GF-D8 (cell line): ENCODE measurements around the gene DPM3.
"Not testable (repeated sequence)": the region's sequence is repeated elsewhere in the genome, so short reads cannot be mapped to it uniquely, and the experiment has no call there.

Experiments used
- DNase-seq: peaks from one replicate; lab custom pipeline; 2025; lab: John Stamatoyannopoulos, UW

Gene DPM3

GRCh38 chr1:155175281-155175926 lies 35.1 kb upstream of the DPM3 start:
- no peak for DNase-seq

- DNase-seq = no peak
These were observed 34.3 kb upstream of the DPM3 start for GRCh38 chr1:155174324-155175280.

GRCh38 chr1:155173478-155174323 lies 33.4 kb upstream of the DPM3 start, which contains the start of gene TRIM46:
TSS of gene TRIM46 (plus strand) at chr1:155173849. CDS start at chr1:155173967, 118 bp downstream.
- DNase-seq = no peak

- DNase-seq = peak; percentile 82
These were observed 32.6 kb upstream of the DPM3 start, which contains the start of gene KRTCAP2 for GRCh38 chr1:155172732-155173477. TSS of gene KRTCAP2 (minus strand) at chr1:155173304. CDS start at chr1:155173224, 80 bp downstream.

GRCh38 chr1:155171836-155172731 lies 31.8 kb upstream of the DPM3 start:
- DNase-seq = no peak

GRCh38 chr1:155170806-155171205 lies 30.5 kb upstream of the DPM3 start:
- DNase-seq = no peak

- no peak for DNase-seq
These were observed 29.9 kb upstream of the DPM3 start for GRCh38 chr1:155170101-155170785.

- DNase-seq = no peak
These were observed 29.2 kb upstream of the DPM3 start for GRCh38 chr1:155169541-155169940.

- DNase-seq = no peak
These were observed 28.3 kb upstream of the DPM3 start for GRCh38 chr1:155168456-155169210.

- not testable (repeated sequence) for DNase-seq
These were observed 27.7 kb upstream of the DPM3 start for GRCh38 chr1:155168105-155168445.

GRCh38 chr1:155167166-155168104 lies 27.1 kb upstream of the DPM3 start:
- peak; percentile 66 for DNase-seq

GRCh38 chr1:155166471-155167165 lies 26.3 kb upstream of the DPM3 start:
- peak; percentile 86 for DNase-seq

GRCh38 chr1:155166051-155166470 lies 25.7 kb upstream of the DPM3 start:
- DNase-seq = no peak

- DNase-seq = not testable (repeated sequence)
These were observed 24.3 kb upstream of the DPM3 start for GRCh38 chr1:155164625-155165024.

GRCh38 chr1:155163785-155164184 lies 23.5 kb upstream of the DPM3 start:
- not testable (repeated sequence) for DNase-seq

- DNase-seq = not testable (repeated sequence)
These were observed 22.3 kb upstream of the DPM3 start for GRCh38 chr1:155162631-155163030.

- no peak for DNase-seq
These were observed 19.8 kb upstream of the DPM3 start for GRCh38 chr1:155160128-155160527.
